Testis (tissue), 3 donors: ENCODE data around the gene CARMIL1. TPM values are rescaled to one million over a fixed set of nuclear protein-coding genes. Genes with fewer than 3 reads are reported as not detected.

Experiments
- DNase-seq: peaks from one replicate; pipeline ENCODE4 v3.0.0-alpha.2; 2019
- H3K27ac ChIP-seq, 2 donors: fragments of 200-600 bp; sonication (generic); one replicate each; pipeline ENCODE4 v1.5.1; 2019
- H3K27me3 ChIP-seq: fragments of 200-600 bp; sonication (generic); one replicate; pipeline ENCODE4 v1.5.1; 2019
- H3K36me3 ChIP-seq: fragments of 200-600 bp; sonication (generic); one replicate; pipeline ENCODE4 v1.5.1; 2017; ENCODE audit warnings: low read depth; ENCODE audit errors: missing control alignments
- H3K4me1 ChIP-seq: fragments of 200-600 bp; sonication (generic); one replicate; pipeline ENCODE4 v1.5.1; 2019
- H3K4me3 ChIP-seq, 2 donors: fragments of 200-600 bp; sonication (generic); one replicate each; pipeline ENCODE4 v1.5.1; 2017 to 2019
- H3K9me3 ChIP-seq: fragments of 200-600 bp; sonication (generic); one replicate; pipeline ENCODE4 v1.5.1; 2017
- CTCF ChIP-seq, 3 experiments: fragments of 450-650 bp in 2 of 3; fragments of 200-600 bp in 1 of 3; sonication (generic) in 1 of 3; IDR thresholded peaks; one replicate each; pipeline ENCODE4 v1.5.1; 2016 to 2019; ENCODE audit warnings: antibody characterized with exemption in 3 of 3, mild to moderate bottlenecking in 2 of 3, moderate library complexity in 1 of 3
- POLR2A ChIP-seq: fragments of 450-650 bp; IDR thresholded peaks from one replicate; pipeline ENCODE4 v1.6.1; 2017; ENCODE audit warnings: antibody characterized with exemption, mild to moderate bottlenecking, moderate library complexity
- WGBS, 2 donors: methylation state at CpG; one replicate each; pipeline ENCODE4 v1.1.5; 2018; 5-methylcytosine and 5-hydroxymethylcytosine counted together
- intact Hi-C: fragments of 100-400 bp; cut with DNase I; formaldehyde crosslinking; loops from one replicate; pipeline ENCODE4 v1.15.1; 2023; ENCODE audit warnings: low total_unique reads
- polyA plus RNA-seq: library from polyadenylated mRNA; stranded (reverse); fragments of 350-450 nt; fragmentation: Illumina TruSeq; extraction: RNeasy Lipid Tissue Mini Kit (QIAGEN cat#74804); gene quantifications from one replicate; pipeline ENCODE4 v1.2.3, GENCODE V29; 2014; ENCODE audit warnings: low read depth, low replicate concordance; ENCODE audit not compliant: insufficient read depth
- small RNA-seq, 2 donors: library from RNA; depleted of rRNA; stranded (forward); fragments of <200 nt; gene quantifications; one replicate each; pipeline ENCODE3, GENCODE V24; 2016
- total RNA-seq, 2 donors: library from RNA; depleted of rRNA; stranded (reverse); fragments of >200 nt; gene quantifications; one replicate each; pipeline ENCODE4 v1.2.3, GENCODE V29; 2016

CARMIL1 gene
- total and polyA plus RNA-seq, 3 donors from 2014 or later = 39.4 to 120 (median 108) TPM

- no peak for TF ChIP-seq CTCF (IDR thresholded peaks at IDR 0.05)
- no peak for TF ChIP-seq POLR2A
- Histone ChIP-seq H3K27ac (no peak overlapping the region), H3K36me3 (no peaks in the 10 kb centered on the region), H3K4me1 (no peaks in the 10 kb centered on the region), H3K9me3 (no peaks in the 10 kb centered on the region), H3K27me3 (no peaks in the 10 kb centered on the region), H3K4me3 (no peak overlapping the region)
- intact Hi-C loops = no loop called here
- no peak for DNase-seq
Observed at GRCh38 chr6:25660512-25660911, 381.3 kb downstream of the CARMIL1 start.

DNA sequence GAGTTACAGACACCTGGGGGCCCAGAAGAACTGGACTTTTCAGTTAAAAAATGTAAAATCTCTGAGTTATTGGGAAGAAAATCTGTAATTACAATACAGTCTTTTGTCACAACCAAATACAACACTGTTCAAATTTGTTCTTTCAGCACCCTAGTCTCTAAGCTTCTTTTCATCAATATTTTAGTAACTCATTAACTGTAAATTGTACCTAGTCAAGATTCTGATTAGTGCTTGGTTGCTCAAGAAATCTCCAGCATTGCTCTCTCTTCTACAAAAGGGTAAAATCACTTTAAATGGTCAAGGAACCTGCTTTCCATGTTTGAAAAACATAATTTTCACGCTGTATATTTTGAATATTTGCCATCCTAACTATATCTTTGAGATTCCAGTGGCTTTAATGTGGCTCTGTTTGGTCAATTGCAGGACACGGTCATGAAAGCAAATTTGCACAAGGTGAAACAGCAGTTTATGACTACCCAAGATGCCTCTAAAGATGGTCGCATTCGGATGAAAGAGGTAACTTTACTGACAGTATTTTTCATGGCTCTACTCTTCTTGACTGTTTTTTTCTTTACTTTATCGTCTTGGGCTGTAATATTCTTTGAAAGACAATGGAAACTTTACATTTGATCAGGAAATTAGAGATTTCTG lies 382.1 kb downstream of the CARMIL1 start:
- Histone ChIP-seq H3K36me3 (no peaks in the 10 kb centered on the region), H3K4me3 (no peak overlapping the region), H3K27me3 (no peaks in the 10 kb centered on the region), H3K4me1 (no peaks in the 10 kb centered on the region), H3K27ac (no peak overlapping the region), H3K9me3 (no peaks in the 10 kb centered on the region)
- DNase-seq = no peak
- 82 to 90% methylated on average over 5 of the region's 5 CpGs for WGBS, 2 donors
- TF ChIP-seq CTCF (IDR thresholded peaks at IDR 0.05) = no peak
- no peak for TF ChIP-seq POLR2A
- intact Hi-C loops = no loop called here

- no peak overlapping the region for H3K4me3 ChIP-seq
- H3K27me3 ChIP-seq = no peaks in the 10 kb centered on the region
- H3K27ac ChIP-seq = no peak overlapping the region
- peak; percentile 60 for DNase-seq
- H3K4me1 ChIP-seq = peaks cover 3% of the 10 kb centered on the region
- H3K36me3 ChIP-seq = no peaks in the 10 kb centered on the region
- no peaks in the 10 kb centered on the region for H3K9me3 ChIP-seq
- 59 to 60% methylated on average over 4 of the region's 4 CpGs for WGBS, 2 donors
- TF ChIP-seq POLR2A = no peak
- no peak for TF ChIP-seq CTCF (IDR thresholded peaks at IDR 0.05)
- intact Hi-C loops = no loop called here
Observed at GRCh38 chr6:25665455-25665854, 386.3 kb downstream of the CARMIL1 start.

DNA sequence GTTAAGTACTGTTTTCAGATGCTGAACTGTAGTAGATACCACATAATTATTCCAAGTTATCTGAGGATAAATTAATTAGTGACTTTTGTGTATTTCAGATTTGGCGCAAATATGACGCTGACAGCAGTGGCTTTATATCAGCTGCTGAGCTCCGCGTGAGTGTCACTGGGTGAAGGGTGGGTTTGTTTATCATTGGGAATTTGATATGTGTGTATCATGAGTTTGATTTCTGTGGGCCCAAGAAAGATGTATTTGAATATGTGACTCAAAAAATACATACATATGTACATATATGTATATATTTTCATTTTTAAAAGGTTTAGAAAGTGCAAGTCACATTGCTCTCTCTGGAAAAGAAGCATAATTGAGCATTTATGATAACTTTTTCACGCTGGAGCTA lies 390.2 kb downstream of the CARMIL1 start:
- H3K27ac ChIP-seq = no peak overlapping the region
- TF ChIP-seq POLR2A = no peak
- no peak for TF ChIP-seq CTCF (IDR thresholded peaks at IDR 0.05)
- 78 to 82% methylated on average over 5 of the region's 5 CpGs for WGBS, 2 donors
- no peaks in the 10 kb centered on the region for H3K9me3 ChIP-seq
- intact Hi-C loops = no loop called here
- no peak for DNase-seq
- H3K36me3 ChIP-seq = no peaks in the 10 kb centered on the region
- H3K27me3 ChIP-seq = no peaks in the 10 kb centered on the region
- H3K4me1 ChIP-seq = peaks cover 3% of the 10 kb centered on the region
- no peak overlapping the region for H3K4me3 ChIP-seq

Small RNA genes lying within 50 kb of the gene (small RNA-seq; reads per million reads assigned to genes)
- 0 reads per million in 2 donors for gene RF00019
- 0 reads per million in 2 donors for gene RNU6-987P
